ENCODE data around the gene IGFALS. TPM values are rescaled to one million over a fixed set of nuclear protein-coding genes. Genes with fewer than 3 reads are reported as not detected.
A peak's percentile ranks its signal among the peaks of the same experiment; 100 is the strongest.

The IGFALS gene
- total RNA-seq, 2 donors from 2014 or later, result not detected

GRCh38 chr16:1769402-1770300 is 23.9 kb downstream of the IGFALS start:
- Histone ChIP-seq H3K36me3 (peaks cover 45% of the 10 kb centered on the region), H3K27ac (peak overlapping the region; percentile 95 to 97), H3K9me3 (no peaks in the 10 kb centered on the region), H3K4me3 (peak overlapping the region in 1 of 2 donors; percentile 94), H3K27me3 (no peaks in the 10 kb centered on the region), H3K4me1 (peaks cover 0 to 38% of the 10 kb centered on the region in 2 donors)
- DNase-seq (ENCODE audit: low spot score), result no peak
- TF ChIP-seq CTCF (IDR thresholded peaks at IDR 0.05), result no peak

GRCh38 chr16:1768767-1769401 is 24.6 kb downstream of the IGFALS start:
- H3K4me1 ChIP-seq, result peaks cover 0 to 31% of the 10 kb centered on the region in 2 donors
- no peak for DNase-seq (ENCODE audit: low spot score)
- peaks cover 53% of the 10 kb centered on the region for H3K36me3 ChIP-seq
- H3K9me3 ChIP-seq, result no peaks in the 10 kb centered on the region
- H3K4me3 ChIP-seq, result no peak overlapping the region
- no peaks in the 10 kb centered on the region for H3K27me3 ChIP-seq
- no peak for TF ChIP-seq CTCF (IDR thresholded peaks at IDR 0.05)
- H3K27ac ChIP-seq, result no peak overlapping the region

GRCh38 chr16:1768061-1768766 is 25.3 kb downstream of the IGFALS start:
- Histone ChIP-seq H3K4me3 (no peak overlapping the region), H3K27me3 (no peaks in the 10 kb centered on the region), H3K9me3 (no peaks in the 10 kb centered on the region), H3K4me1 (peaks cover 0 to 26% of the 10 kb centered on the region in 2 donors), H3K27ac (no peak overlapping the region), H3K36me3 (peaks cover 59% of the 10 kb centered on the region)
- no peak for TF ChIP-seq CTCF (IDR thresholded peaks at IDR 0.05)
- DNase-seq (ENCODE audit: low spot score), result no peak

- H3K4me1 ChIP-seq, result peaks cover 0 to 23% of the 10 kb centered on the region in 2 donors
- no peaks in the 10 kb centered on the region for H3K27me3 ChIP-seq
- no peaks in the 10 kb centered on the region for H3K9me3 ChIP-seq
- H3K36me3 ChIP-seq, result peaks cover 68% of the 10 kb centered on the region
- no peak for TF ChIP-seq CTCF (IDR thresholded peaks at IDR 0.05)
- no peak overlapping the region for H3K4me3 ChIP-seq
- no peak overlapping the region for H3K27ac ChIP-seq
- no peak for DNase-seq (ENCODE audit: low spot score)
Measured at GRCh38 chr16:1767116-1767994, 26.1 kb downstream of the IGFALS start.

GRCh38 chr16:1766701-1767100 is 26.8 kb downstream of the IGFALS start:
- H3K9me3 ChIP-seq, result no peaks in the 10 kb centered on the region
- DNase-seq (ENCODE audit: low spot score), result no peak
- peaks cover 75% of the 10 kb centered on the region for H3K36me3 ChIP-seq
- no peaks in the 10 kb centered on the region for H3K27me3 ChIP-seq
- H3K4me3 ChIP-seq, result no peak overlapping the region
- H3K4me1 ChIP-seq, result peaks cover 0 to 16% of the 10 kb centered on the region in 2 donors
- no peak overlapping the region for H3K27ac ChIP-seq
- no peak for TF ChIP-seq CTCF (IDR thresholded peaks at IDR 0.05)

Measured in right atrium auricular region (tissue), 2 donors.